ENCODE measurements around the gene CES2.
"Not testable (repeated sequence)": the region's sequence is repeated elsewhere in the genome, so short reads cannot be mapped to it uniquely, and the experiment has no call there.

CES2 gene, protein sequence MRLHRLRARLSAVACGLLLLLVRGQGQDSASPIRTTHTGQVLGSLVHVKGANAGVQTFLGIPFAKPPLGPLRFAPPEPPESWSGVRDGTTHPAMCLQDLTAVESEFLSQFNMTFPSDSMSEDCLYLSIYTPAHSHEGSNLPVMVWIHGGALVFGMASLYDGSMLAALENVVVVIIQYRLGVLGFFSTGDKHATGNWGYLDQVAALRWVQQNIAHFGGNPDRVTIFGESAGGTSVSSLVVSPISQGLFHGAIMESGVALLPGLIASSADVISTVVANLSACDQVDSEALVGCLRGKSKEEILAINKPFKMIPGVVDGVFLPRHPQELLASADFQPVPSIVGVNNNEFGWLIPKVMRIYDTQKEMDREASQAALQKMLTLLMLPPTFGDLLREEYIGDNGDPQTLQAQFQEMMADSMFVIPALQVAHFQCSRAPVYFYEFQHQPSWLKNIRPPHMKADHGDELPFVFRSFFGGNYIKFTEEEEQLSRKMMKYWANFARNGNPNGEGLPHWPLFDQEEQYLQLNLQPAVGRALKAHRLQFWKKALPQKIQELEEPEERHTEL

DNA sequence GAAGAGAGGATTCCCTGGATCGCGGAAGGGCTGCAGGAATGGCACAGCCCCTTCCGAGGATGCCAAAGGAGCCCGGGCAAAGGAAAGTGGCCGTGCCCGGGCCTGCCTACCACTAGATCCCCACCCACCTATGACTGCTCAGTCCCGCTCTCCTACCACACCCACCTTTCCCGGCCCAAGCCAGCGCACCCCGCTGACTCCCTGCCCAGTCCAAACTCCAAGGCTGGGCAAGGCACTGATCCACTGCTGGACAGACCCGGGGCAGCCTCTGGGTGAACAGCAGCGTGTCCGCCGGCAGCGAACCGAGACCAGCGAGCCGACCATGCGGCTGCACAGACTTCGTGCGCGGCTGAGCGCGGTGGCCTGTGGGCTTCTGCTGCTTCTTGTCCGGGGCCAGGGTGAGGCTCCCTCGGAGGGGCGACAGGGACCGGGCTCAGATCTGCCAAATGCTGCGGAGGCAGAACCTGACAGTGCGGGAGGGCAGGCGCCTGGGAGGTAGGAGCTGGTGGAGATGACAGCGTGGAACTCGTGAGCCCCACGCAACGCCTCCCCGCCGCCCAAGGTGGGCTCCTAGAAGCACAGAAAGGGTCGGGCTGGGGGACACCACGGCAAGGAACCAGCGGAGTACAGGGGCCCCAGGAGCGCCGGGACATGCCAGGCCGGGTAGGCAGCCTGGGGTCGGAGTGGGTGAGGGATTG, at the start of gene CES2:
CES2 (plus strand) TSS at position 203 of the 698 bp plus-strand sequence; CDS start at position 323, 120 bp downstream.
- DNase-seq (ENCODE audit: low spot score): no peak

DNA sequence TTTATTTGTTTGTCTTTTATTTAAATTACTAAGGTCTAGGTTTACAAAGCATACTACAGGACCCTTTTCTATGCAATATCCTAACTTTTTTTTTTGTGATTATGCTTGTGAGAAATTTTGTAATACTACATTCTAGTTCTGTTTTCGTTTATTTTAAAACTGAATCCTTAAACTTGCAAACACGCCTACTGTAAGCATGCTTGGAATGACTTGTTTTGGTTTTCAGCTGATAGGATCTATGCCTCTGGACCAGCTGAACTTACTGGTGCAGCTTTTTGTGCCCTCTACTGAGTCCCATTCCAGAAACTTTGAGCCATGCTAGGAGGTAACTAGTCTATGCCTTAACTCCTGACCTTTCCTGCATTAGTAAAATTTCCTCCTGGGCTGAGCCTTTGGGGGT, 49.0 kb upstream of the CES2 start:
- DNase-seq (ENCODE audit: low spot score): no peak

DNA sequence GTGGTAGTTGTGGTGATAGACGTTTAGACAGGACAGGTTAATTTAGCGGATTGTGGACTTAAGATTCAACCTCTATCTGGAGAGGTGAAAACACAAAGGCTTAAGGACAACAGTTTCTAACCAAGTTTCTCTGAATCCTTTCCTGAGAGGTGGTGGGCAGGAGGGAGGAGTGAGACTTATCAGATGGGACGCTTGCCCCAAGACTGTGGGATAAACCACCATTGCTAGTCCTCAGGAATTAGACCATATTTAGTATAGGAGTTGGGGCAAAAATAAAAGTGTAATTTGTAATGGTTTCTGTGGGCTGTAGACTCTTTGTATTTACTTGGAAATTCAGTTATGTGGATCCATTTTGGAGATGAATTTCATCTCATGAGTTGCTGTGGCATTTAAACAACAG, 48.4 kb upstream of the CES2 start:
- no peak for DNase-seq (ENCODE audit: low spot score)

DNA sequence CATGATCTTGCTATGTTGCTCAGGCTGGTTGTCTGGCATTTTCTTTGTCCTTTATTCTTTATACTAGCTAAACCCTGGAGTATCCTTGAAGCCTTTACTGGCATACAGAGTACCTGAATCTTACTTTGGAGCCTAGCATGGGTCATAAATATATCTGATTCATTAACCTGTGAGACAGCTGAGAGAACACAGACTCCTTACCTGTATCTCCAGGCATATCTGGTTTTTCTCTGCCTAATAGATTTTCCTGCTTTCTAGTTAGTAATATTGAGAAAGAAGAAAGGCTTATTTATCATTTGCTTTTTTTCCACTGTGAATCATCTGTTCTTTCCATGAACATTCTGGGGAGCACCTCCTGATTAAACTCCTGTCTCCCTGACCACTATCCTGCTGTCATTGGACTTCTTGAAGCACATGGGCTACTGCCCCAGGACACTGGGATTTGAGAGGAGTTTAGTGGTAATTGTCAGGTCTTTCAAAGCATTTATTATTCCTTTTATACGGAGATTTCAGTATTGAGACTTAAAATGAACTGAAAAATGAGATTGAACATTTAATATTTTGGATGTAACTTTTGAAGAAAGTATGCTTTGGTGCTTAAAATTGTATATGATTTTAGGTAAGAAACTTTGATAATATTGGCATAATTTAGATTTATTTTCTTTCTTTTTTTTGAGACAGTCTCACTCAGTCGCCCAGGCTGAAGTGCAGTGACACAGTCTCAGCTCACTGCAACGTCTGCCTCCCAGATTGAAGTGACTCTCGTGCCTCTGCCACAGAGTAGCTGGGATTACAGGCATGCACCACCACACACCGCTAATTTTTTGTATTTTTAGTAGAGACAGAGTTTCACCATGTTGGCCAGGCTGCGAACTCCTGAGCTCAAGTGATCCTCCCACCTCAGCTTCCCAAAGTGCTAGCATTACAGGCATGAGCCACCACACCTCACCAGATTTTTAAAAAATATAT, 46.4 kb upstream of the CES2 start:
- DNase-seq (ENCODE audit: low spot score): no peak

DNA sequence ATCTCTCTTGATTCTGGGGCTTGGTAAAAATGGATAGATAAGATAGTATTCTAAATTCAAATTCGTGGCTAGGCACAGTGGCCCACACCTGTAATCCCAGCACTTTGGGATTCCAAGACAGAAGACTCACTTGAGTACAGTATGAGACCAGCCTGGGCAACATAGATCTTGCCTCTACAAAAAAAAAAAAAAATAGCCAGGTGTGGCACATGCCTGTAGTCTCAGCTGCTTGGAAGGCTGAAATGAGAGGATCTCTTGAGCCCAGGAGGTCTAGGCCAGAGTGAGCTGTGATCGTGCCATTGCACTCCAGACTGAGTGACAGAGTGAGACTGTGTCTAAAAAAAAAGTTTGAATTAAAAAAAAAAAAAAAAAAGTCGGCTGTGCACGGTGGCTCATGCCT, 45.7 kb upstream of the CES2 start:
- DNase-seq (ENCODE audit: low spot score): no peak

DNA sequence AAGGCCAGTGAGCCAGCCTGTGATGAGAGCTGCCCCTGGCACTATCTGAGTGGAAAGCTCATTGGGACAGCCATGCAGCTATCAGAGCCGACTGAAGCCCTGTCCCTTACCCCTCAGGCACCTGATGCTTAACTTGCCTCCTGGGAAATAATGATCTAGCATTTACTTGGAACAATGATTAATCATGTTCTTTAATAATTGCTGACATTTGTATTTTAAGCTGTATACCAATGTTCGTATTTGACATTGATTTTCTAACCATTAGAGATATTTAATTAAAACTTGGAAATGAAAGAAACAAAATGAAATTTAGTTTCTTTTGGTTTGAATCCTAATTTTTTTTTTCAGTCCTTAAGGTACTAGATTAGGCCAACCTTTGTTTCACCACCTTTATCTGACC, 44.5 kb upstream of the CES2 start:
- DNase-seq (ENCODE audit: low spot score): no peak

DNA sequence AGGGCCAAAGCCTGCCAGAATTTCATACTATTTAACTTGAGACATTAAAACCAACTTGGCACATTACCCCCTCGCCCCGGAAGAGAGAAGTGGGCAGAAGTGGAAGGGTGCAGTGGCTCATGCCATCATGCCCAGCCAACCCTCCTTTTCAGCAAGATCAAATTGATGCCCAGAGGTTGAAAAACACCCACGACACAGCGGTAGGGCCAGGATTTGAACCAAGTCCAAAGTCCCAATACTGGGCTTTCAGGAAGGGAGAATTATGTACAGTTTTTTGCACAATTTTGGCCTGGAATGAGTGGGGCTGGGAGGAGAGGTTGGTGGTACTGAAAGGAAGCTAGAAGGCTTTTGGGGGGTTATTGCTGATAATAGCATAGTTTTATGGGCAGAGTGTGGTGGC, 44.0 kb upstream of the CES2 start:
- no peak for DNase-seq (ENCODE audit: low spot score)

DNA sequence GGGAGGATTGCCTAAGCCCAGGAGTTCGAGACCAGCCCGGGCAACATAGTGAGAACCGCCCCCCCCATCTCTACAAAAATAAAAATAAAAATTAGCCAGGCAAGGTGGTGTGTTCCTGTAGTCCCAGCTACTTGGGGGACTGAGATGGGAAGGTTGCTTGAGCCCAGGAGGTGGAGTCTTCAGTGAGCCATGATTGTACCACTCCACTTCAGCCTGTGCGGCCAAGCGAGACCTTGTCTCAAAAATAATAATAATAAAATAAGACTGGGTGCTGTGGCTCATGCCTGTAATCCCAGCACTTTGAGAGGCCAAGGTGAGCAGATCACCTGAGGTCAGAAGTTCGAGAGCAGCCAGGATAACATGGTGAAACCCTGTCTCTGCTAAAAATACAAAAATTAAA, 43.5 kb upstream of the CES2 start:
- DNase-seq (ENCODE audit: low spot score): no peak

DNA sequence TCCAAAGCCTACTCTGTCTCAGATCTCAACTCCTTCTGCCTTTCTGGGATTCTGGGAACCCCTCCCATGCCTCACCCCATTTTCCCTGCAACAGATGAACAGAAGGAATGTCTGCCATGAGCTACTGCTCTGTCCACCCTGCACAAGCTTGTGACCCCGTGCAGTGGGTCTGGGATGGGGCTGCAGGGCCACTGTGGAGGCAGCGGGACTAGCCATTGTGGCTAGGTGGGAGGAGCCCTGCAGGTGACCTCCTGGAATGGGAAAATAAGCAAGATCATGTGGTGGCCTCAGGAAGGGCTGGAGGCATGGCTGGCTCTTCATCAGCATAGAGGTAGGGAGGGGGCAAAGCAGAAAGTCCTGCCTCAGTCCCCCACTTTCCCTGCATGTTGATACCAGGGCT, 41.3 kb upstream of the CES2 start:
- no peak for DNase-seq (ENCODE audit: low spot score)

DNA sequence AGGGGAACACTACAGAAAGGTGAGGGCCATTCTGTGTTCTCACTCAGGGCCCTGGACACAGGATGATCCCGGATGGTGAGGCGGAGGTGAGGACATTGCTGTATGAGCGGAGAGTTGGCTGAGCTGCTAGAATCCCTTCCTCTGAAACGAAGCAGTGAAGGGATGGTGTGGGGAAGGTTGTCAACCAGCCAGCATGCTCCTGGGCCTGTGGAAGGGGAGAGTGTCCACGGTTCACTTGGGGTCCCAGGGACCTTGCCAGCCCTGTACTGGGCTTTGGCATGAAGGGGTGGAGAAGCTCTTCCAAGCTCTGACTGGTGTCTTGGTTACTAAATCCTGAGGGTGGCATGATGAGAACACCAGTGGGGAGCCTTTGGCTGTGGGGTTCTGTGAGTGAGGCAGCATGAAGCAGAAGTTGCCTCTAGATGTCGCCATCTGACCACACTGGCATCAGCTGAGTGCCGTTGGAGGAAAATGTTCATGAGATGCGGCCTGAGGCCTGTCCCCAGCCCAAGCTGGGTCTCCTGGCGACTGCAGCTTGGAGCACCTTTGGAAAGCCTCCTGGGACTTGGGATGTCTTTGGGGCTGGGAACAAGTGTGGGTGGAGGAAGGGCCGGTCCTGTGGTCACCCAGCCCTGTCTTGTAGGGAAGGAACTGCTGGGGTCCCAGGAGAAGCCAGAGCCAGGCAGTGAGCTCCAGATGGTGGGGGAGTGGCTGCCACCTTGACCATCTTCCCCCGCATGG, 40.2 kb upstream of the CES2 start:
- peak; percentile 93 for DNase-seq (ENCODE audit: low spot score)

DNA sequence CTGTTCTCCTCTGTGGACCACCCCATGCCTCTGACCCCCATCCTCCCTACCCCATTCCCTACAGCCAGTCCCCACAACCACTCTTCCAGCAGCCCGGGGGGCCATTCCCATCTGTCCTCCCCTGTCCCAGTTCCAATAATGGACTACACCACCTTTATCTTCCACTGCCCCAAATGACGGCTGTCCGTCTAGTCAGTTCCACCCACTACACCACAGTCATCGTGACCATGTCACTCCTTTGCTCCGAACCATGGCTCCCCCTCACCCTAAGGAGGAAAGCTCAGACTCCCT, 39.7 kb upstream of the CES2 start:
- DNase-seq (ENCODE audit: low spot score): no peak

DNA sequence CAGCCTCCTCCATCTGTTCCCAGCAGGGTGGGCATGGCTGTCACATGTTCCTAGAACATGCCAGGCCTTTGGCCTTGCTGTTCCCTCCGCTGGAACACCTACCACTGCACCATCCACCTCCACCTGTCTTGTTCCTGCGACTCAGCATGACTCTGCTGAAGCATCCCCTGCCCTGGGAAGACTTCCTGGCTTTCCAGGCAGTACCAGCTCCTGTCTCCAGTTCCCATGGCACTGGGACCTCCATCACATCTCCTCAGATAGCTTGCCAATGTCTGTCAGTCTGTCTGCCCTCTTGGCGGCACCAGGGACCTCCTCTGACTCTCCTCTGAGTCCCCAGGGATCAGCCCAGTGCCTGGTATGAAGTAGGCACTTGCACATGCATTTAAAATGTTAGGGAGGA, 39.3 kb upstream of the CES2 start:
- DNase-seq (ENCODE audit: low spot score): no peak

DNA sequence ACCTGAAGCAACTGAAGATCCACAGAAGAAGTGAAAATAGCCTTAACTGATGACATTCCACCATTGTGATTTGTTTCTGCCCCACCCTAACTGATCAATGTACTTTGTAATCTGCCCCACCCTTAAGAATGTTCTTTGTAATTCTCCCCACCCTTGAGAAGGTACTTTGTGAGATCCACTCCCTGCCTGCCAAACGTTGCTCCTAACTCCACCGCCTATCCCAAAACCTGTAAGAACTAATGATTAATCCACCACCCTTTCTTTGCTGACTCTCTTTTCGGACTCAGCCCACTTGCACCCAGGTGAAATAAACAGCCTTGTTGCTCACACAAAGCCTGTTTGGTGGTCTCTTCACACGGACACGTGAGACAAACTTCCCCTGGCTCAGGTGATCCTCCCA, 38.6 kb upstream of the CES2 start:
- DNase-seq (ENCODE audit: low spot score): not testable (repeated sequence)

DNA sequence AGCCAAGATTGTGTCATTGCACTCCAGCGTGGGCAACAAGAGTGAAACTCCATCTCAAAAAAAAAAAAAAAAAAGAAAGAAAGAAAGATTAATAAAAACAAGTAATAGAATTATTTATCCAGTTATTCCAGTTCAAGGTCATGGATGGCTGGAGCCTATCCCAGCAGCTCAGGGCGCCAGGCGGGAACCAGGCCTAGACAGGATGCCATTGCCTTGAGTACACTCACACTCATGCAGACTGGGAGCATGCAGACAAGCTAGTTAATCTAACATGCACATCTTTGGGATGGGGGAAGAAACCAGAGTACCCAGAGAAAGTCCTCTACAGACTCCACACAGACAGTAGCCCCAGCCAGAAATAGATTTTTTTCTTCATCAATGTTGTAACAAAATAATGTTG, 37.1 kb upstream of the CES2 start:
- no peak for DNase-seq (ENCODE audit: low spot score)

DNA sequence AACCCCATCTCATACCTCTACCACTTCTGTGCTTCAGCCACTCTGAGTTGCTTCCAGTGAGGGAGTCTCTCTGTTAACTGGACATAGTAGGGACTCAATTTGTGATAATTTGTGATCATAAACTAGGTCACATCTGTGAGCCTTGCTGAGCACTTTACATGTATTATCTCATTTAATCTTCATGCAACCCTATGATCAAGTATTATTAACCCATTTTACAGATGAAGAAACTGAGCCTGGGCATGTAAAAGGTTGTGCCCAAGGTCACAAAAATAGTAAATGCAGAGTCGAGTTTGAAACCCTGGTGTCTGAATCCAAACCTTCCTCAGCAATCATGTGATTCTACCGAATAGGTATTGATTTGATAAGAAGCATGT, 36.4 kb upstream of the CES2 start:
- no peak for DNase-seq (ENCODE audit: low spot score)

DNA sequence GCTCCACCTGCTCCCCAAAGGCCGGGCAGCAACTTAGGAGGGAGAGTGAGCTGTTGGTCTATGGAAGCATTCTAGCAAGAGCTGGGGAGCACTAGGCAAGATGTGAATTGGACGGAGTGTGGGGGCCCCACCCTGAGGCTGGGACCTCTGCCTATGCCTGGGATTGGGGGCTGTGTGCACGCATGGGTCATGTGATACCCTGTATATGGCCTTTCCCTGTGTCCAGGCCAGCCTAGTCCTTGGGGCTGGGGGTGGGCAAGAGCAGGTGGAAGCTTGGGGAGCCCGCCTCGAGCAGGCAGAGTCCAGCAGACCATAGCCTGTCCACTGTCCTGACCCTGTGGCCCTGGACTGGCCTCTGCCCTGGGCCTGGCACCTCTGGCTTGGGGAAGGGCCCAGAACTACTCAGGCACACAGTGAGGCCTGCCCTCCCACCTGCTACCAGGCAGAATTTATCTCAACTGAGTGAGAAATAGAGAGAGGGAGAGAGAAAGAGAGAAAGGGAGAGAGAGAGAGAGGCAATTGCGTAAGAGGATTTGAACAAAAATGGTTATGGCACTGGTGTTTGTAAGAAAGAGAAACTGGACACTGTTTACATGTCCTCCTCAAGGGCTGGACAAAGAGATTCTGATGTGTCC, 35.9 kb upstream of the CES2 start:
- no peak for DNase-seq (ENCODE audit: low spot score)

DNA sequence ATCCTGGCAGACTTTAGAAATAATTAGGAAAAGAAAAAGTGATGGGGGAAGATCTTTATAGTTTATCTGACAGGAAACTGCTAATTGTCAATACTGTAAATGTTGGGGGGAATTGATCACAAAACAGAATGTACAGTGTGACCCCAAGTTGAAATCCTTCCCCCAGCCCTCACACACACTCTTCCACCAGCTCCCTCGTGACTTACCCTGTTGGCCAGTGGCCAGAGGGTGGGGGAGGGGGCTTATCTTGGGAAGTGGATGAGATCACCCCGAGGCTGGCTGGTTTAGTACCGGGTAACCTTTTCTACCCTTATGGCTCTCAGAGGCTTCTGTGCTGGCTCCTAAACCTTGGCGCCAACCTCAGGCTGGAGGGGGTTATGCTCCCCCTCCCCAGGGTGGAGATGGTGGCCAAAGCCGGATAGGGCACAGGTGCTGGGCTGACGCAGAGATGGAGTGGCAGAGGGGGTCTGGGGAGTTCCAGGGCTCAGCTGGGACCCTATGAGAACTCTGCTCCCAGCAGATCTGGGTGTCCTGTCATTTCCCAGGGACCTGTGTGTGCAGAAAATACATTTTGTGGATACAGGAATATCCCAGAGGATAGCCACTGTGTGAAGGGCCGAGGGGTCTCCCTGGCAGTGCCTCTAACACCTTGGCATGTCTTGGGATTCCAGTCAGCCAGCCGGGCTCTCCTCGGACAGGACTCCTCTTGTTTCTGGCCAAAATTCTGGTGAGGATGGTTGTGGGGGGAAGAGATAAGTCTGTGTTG, 35.2 kb upstream of the CES2 start:
- no peak for DNase-seq (ENCODE audit: low spot score)

DNA sequence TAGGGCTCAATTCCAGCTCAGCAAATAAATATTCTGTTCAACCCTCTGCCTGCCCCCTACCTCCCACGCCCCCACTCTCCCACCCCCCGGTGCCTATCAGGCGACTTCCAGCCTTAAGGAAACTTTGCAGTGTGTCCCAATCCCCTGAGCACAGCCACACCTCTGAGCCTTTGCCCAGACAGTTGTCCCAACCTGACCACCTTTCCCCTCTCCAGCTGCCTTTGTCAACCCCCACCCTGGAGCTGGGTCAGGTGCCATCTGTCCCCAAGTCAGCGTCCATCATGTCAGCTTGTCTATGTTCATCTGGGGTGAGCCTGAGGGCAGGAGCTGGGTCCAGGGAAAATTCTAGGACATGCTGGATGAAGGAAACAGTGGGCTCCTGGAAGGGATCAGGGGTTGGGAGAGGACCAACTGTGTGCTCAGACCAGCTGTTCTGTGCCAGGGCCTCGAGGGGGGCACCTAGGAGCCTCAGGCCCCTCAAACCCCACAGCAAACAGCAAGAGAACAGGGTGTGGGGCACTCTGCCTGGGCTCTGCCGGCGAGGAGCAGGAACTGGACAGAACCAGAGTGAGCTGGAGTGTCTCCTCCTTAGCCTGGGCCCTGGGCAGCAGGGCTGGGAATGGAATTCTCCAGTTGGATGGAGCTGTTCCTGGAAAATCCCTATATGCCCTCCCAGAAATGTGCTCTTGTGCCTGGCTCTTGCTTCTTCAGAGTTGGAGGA, 34.4 kb upstream of the CES2 start:
- DNase-seq (ENCODE audit: low spot score): no peak

DNA sequence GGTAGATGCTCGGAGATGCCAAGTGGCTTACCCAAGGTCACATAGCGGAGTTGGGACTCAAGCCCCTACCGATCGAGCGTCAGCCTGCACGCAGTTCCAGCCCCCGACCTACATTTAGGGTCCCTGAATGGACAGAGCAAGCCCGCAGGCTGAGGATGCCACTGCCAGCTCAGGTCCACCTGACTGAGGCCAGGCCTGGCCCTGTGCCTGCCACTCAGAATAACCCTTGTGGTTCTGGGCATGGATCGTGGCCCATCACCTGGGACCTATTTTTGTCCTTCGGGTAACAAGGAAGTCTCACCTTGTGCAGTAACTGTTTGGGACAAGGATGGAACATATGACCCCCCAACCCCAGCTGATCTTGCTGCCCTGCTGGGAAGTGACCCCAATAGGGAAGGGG, 33.7 kb upstream of the CES2 start:
- DNase-seq (ENCODE audit: low spot score): no peak
